ENCODE results near the gene GRAPL.
"Not testable (repeated sequence)": the region's sequence is repeated elsewhere in the genome, so short reads cannot be mapped to it uniquely, and the experiment has no call there.

DNA sequence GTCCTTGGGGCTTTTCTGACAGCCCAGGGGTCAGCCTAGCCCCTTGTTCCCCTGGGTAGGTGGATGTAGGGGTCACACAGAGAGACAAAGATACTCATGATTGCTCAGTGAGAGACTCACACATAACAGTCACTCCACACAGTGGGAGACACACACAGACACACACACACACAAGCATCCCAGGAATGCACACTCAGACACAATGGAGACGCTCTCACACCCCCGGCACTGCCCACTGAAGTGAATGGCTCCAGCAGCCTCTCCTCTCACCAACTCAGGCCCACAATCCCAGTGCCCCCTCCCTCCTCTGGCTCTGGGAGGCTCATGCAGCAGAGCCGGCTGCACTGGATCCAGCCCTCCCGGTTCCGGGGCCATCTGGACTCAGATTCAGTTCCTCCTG lies 17.0 kb downstream of the GRAPL start:
- TF ChIP-seq POLR2A (IDR thresholded peaks at IDR 0.05) = not testable (repeated sequence)
- TF ChIP-seq, protein P1, sequence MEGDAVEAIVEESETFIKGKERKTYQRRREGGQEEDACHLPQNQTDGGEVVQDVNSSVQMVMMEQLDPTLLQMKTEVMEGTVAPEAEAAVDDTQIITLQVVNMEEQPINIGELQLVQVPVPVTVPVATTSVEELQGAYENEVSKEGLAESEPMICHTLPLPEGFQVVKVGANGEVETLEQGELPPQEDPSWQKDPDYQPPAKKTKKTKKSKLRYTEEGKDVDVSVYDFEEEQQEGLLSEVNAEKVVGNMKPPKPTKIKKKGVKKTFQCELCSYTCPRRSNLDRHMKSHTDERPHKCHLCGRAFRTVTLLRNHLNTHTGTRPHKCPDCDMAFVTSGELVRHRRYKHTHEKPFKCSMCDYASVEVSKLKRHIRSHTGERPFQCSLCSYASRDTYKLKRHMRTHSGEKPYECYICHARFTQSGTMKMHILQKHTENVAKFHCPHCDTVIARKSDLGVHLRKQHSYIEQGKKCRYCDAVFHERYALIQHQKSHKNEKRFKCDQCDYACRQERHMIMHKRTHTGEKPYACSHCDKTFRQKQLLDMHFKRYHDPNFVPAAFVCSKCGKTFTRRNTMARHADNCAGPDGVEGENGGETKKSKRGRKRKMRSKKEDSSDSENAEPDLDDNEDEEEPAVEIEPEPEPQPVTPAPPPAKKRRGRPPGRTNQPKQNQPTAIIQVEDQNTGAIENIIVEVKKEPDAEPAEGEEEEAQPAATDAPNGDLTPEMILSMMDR (IDR thresholded peaks at IDR 0.05) = not testable (repeated sequence)
- peak in 1 of 2 donors; percentile 27 for TF ChIP-seq EP300 (IDR thresholded peaks at IDR 0.05)
